Amniotic epithelial cell (primary cell): ENCODE measurements around the gene DUOX2.
"Not testable (repeated sequence)": the region's sequence is repeated elsewhere in the genome, so short reads cannot be mapped to it uniquely, and the experiment has no call there.

ENCODE experiments used
- DNase-seq: peaks from one replicate; pipeline ENCODE4 v3.0.0-alpha.2; 2010; ENCODE audit warnings: low read depth

The DUOX2 gene

GRCh38 chr15:45073602-45074001, 40.4 kb downstream of the DUOX2 start:
- DNase-seq = not testable (repeated sequence)

- not testable (repeated sequence) for DNase-seq
Observed at GRCh38 chr15:45069942-45070360, 44.0 kb downstream of the DUOX2 start.

- peak; percentile 38 for DNase-seq
Observed at GRCh38 chr15:45064386-45064785, 49.6 kb downstream of the DUOX2 start.

GRCh38 chr15:45062301-45062700, 51.7 kb downstream of the DUOX2 start:
- DNase-seq = not testable (repeated sequence)

- DNase-seq = not testable (repeated sequence)
Observed at GRCh38 chr15:45058690-45059675, 55.0 kb downstream of the DUOX2 start.

- not testable (repeated sequence) for DNase-seq
Observed at GRCh38 chr15:45052676-45053075, 61.3 kb downstream of the DUOX2 start.

- no peak for DNase-seq
Observed at GRCh38 chr15:45050587-45050986, 63.4 kb downstream of the DUOX2 start.

- peak; percentile 86 for DNase-seq
Observed at GRCh38 chr15:45048794-45049631, 65.0 kb downstream of the DUOX2 start.

- not testable (repeated sequence) for DNase-seq
Observed at GRCh38 chr15:45048449-45048793, 65.6 kb downstream of the DUOX2 start.

- DNase-seq = not testable (repeated sequence)
Observed at GRCh38 chr15:45044270-45044669, 69.7 kb downstream of the DUOX2 start.

GRCh38 chr15:45042859-45043258, 71.1 kb downstream of the DUOX2 start:
- DNase-seq = not testable (repeated sequence)
